ENCODE results near the gene PDGFA.

DNA sequence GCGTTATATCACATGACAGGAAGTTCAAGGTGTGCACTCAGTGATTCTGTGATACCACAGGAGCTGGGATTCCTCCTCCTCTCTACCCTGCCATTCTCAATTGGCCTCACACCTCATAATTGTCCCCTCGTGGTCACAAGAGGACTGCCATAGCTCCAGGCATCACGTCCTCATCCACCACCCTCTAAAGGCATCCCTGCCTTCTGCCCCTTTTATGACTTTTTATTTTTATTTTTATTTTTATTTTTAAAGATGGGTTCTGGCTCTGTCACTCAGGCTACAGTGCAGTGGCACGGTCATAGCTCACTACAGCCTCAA is 47.0 kb downstream of the PDGFA start:
- TF ChIP-seq, protein P1, sequence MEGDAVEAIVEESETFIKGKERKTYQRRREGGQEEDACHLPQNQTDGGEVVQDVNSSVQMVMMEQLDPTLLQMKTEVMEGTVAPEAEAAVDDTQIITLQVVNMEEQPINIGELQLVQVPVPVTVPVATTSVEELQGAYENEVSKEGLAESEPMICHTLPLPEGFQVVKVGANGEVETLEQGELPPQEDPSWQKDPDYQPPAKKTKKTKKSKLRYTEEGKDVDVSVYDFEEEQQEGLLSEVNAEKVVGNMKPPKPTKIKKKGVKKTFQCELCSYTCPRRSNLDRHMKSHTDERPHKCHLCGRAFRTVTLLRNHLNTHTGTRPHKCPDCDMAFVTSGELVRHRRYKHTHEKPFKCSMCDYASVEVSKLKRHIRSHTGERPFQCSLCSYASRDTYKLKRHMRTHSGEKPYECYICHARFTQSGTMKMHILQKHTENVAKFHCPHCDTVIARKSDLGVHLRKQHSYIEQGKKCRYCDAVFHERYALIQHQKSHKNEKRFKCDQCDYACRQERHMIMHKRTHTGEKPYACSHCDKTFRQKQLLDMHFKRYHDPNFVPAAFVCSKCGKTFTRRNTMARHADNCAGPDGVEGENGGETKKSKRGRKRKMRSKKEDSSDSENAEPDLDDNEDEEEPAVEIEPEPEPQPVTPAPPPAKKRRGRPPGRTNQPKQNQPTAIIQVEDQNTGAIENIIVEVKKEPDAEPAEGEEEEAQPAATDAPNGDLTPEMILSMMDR (IDR thresholded peaks at IDR 0.05; ENCODE audit: borderline replicate concordance, extremely low read depth, low read length, poor library complexity, severe bottlenecking), result no peak
- no peak for TF ChIP-seq EZH2 (IDR thresholded peaks at IDR 0.05; ENCODE audit: borderline replicate concordance, low read depth, low read length, severe bottlenecking)
